ENCODE measurements around the gene LUC7L3.

GRCh38 chr17:50719144-50719923, at the start of gene LUC7L3:
- TF ChIP-seq PRDM4 (tag by site-specific recombination; IDR thresholded peaks at IDR 0.05): no peak
- no peak for TF ChIP-seq ZNF174 (tag by site-specific recombination; IDR thresholded peaks at IDR 0.05)
- peak; percentile 55 for TF ChIP-seq REST (tag by site-specific recombination; IDR thresholded peaks at IDR 0.05)
- TF ChIP-seq CTCF (tag by site-specific recombination; IDR thresholded peaks at IDR 0.05): 0 out of 2 replicates have a peak, but pooled peaks have one; percentile 9
